ENCODE data around the gene CCK. TPM values are rescaled to one million over a fixed set of nuclear protein-coding genes. Genes with fewer than 3 reads are reported as not detected.

CCK gene
- total RNA-seq, 5 donors from 2014 or later (not counting 1 experiment from before 2014, with no cell fraction given), result not detected

DNA sequence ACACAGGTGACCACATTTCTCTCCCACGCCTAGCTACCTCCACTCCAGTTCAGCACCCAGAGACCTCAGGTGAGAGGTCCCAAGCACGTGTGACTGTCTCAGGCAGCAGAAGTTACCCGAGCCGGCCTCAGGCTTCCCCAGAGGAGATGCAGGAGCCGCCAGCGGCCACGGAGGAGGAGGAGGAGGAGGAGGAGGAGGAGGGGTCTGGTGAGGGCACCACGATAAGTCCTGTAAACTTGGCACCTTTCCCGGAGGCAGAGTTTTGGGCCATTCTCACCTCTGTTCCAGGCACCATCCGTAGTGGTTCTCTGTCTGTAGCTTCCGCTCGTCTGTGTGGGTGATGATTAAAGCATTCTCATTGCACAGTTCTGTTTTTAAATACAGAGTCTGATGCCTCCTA is 56.1 kb downstream of the CCK start:
- ChIA-PET POLR2A (no interaction called here), CTCF (interaction anchor here in 1 of 2 donors (1.2 kb wide), 1 partner anchor 19 kb away, joined by 7 read pairs; no protein-coding TSS in a partner anchor)
- H3K27ac Mint-ChIP-seq, result no peak overlapping the region
- H3K27me3 Mint-ChIP-seq, result no peaks in the 10 kb centered on the region
- H3K9me3 Mint-ChIP-seq, result peaks cover 0 to 4% (median 1%) of the 10 kb centered on the region in 3 donors
- H3K4me1 Mint-ChIP-seq, result peaks cover 24 to 31% (median 30%) of the 10 kb centered on the region in 3 donors
- no peaks in the 10 kb centered on the region for H3K9me3 ChIP-seq
- ATAC-seq (replicated peaks in 1 of 4) (no peak), DNase-seq (no peak)
- H3K36me3 Mint-ChIP-seq, result peaks cover 56% of the 10 kb centered on the region
- peaks cover 4 to 30% of the 10 kb centered on the region in 2 donors for H3K36me3 ChIP-seq (ENCODE audit: control insufficient read depth in 2 of 2, extremely low read depth in 1 of 2, insufficient read depth in 1 of 2, low read length in 1 of 2)
- no peak overlapping the region for H3K27ac ChIP-seq (ENCODE audit: low read length)
- H3K4me1 ChIP-seq (ENCODE audit: control insufficient read depth in 1 of 2, extremely low read depth in 1 of 2, insufficient read depth in 2 of 2, low read length in 2 of 2), result peaks cover 15 to 18% of the 10 kb centered on the region in 2 experiments
- WGBS (ENCODE audit: insufficient coverage), result 100% methylated on average over 3 of the region's 12 CpGs
- H3K27me3 ChIP-seq (replicated peaks in 1 of 2; ENCODE audit: control insufficient read depth in 2 of 2, extremely low read depth in 1 of 2, insufficient read depth in 2 of 2, low read length in 1 of 2), result no peaks in the 10 kb centered on the region
- H3K4me3 Mint-ChIP-seq, result no peak overlapping the region
- H3K4me3 ChIP-seq (ENCODE audit: control insufficient read depth in 1 of 2, extremely low read depth in 1 of 2, low read length in 1 of 2), result no peak overlapping the region

Other genes starting within 250 kb of the CCK start
- 10 to 100 TPM; 18.5 to 22.4 (median 20.4) TPM for gene TRAK1, start 174.8 kb downstream of the CCK start, total RNA-seq
- not detected for gene LYZL4, start 144.4 kb upstream of the CCK start, total RNA-seq
- 10 to 100 TPM; 68.0 to 92.4 (median 76.1) TPM for gene VIPR1, start 236.5 kb upstream of the CCK start, total RNA-seq

All from T-cell (primary cell).